ENCODE results near the gene RHOD. TPM values are rescaled to one million over a fixed set of nuclear protein-coding genes. Genes with fewer than 3 reads are reported as not detected.

The RHOD gene
- polyA plus RNA-seq, 1 experiment: 42.8 TPM

DNA sequence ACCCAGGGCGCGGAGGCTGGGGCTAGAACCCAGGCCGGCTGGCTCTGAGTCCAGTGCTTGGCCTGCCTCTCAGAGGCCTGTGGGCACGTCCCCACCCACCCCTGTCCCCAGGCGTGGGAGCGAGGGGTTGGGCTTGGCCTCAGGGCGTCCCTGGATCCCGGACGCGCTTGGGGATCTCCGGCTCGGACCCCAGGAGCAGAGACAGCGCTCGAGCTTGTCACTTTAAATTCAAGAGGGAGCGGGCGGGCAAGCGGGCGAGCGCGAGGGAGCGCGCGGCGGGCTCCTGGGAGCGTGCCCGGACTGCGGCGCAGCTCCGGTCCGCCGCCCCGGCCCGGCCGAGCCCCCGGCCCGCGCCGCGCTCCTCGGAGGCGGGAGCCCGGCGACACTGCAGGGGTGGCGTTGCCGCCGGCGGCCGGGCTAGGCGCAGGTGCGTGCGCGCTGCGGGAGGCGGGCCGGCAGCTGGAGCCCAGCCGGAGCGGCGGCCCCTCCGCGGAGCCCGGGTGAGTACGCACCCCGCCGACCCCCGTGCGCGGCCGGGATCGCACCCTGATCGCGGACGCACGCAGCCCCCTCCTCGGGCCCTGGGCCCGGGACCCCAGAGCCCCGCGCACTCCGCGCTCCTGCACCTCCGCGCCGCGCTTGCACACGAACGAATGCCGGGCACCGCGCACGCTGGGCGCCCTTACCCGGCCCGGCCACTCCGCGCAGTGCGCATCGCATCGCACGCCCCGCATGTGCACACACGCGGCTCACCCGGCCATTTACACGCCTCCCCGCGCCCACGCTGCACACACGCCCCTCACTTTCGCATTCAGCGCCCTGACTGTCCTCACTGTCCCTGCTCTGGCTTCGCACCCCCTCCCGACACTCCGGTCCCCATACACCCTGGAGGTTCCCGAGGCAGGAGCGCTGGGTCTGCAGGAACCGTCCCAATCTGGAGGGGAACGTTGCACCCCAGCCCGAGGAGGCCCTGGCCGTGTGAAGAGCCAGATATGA, 33.4 kb upstream of the RHOD start, which contains the start of gene SYT12:
Gene SYT12 (plus strand): TSS at position 174 of the 996 bp plus-strand sequence. CDS start 7,011 bp downstream, outside the sequence.
- Histone ChIP-seq H3K27me3 (ENCODE audit: control insufficient read depth, insufficient read depth, low read length) (peaks cover 13% of the 10 kb centered on the region), H3K36me3 (ENCODE audit: control insufficient read depth, insufficient read depth, low read length) (no peaks in the 10 kb centered on the region), H3K4me3 (ENCODE audit: low read depth, low read length) (peak within 1 kb of the TSS; percentile 28)
- CTCF ChIA-PET: interaction anchor here (0.6 to 1.2 kb wide), 3 partner anchors 10 to 26 kb away, joined by 3 to 4 read pairs (median 3); no protein-coding TSS in a partner anchor
- DNase-seq (ENCODE audit: low read depth): no peak
- POLR2A ChIA-PET: interaction anchor here (0.6 kb wide), 1 partner anchor 26 kb away, joined by 3 read pairs; no protein-coding TSS in a partner anchor
- TF ChIP-seq, protein P1, sequence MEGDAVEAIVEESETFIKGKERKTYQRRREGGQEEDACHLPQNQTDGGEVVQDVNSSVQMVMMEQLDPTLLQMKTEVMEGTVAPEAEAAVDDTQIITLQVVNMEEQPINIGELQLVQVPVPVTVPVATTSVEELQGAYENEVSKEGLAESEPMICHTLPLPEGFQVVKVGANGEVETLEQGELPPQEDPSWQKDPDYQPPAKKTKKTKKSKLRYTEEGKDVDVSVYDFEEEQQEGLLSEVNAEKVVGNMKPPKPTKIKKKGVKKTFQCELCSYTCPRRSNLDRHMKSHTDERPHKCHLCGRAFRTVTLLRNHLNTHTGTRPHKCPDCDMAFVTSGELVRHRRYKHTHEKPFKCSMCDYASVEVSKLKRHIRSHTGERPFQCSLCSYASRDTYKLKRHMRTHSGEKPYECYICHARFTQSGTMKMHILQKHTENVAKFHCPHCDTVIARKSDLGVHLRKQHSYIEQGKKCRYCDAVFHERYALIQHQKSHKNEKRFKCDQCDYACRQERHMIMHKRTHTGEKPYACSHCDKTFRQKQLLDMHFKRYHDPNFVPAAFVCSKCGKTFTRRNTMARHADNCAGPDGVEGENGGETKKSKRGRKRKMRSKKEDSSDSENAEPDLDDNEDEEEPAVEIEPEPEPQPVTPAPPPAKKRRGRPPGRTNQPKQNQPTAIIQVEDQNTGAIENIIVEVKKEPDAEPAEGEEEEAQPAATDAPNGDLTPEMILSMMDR (IDR thresholded peaks at IDR 0.05; ENCODE audit: insufficient read depth, low read depth, low read length): no peak

DNA sequence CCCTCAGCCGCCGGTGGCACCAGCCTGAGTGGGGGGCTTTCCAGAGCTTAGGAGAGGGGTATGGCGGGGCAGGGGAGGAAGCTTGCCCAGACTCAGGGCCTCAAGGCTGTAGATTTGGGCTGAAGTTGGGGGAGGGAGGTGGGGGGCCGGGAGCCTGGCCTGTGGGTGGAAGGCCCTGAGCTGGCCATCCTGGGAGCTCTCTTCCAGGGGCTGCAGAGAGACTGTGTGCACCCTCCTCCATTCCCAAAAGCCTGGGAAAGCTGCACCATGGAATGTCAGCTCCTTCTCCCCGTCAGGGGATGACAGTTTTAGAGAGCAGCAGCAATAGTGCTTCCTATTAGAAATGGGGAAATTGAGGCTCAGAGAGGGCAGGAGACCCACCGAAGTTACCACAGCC, 32.7 kb upstream of the RHOD start:
- ChIA-PET CTCF (interaction anchor here (1.3 to 1.6 kb wide), 2 partner anchors 26 to 48 kb away, joined by 3 to 4 read pairs; no protein-coding TSS in a partner anchor), POLR2A (no interaction called here)
- H3K27me3 ChIP-seq (ENCODE audit: control insufficient read depth, insufficient read depth, low read length): peaks cover 13% of the 10 kb centered on the region
- no peaks in the 10 kb centered on the region for H3K36me3 ChIP-seq (ENCODE audit: control insufficient read depth, insufficient read depth, low read length)
- H3K4me3 ChIP-seq (ENCODE audit: low read depth, low read length): no peak overlapping the region
- DNase-seq (ENCODE audit: low read depth): no peak
- TF ChIP-seq, protein P1 (IDR thresholded peaks at IDR 0.05; ENCODE audit: insufficient read depth, low read depth, low read length): no peak

DNA sequence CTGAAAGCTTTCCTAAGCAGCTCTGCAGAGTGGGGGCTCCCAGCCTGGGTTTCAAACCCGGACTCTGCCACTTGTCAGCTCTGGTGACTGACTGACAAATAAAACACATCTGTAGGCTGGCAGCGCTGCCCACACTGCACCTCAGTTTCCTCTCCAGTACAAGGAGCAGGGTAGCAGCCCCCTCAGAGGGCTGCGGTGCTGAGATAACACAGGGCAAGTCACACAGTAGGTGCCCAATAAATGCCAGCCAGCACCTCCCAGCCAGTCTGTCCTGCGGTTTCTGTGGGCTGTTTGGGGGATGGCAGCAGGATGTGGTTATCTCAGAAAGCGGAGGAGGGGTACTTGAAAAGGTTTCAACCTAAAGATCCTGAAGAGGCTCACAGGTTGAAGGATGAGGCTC, 32.2 kb upstream of the RHOD start:
- POLR2A ChIA-PET: no interaction called here
- Histone ChIP-seq H3K4me3 (ENCODE audit: low read depth, low read length) (no peak overlapping the region), H3K27me3 (ENCODE audit: control insufficient read depth, insufficient read depth, low read length) (peaks cover 13% of the 10 kb centered on the region), H3K36me3 (ENCODE audit: control insufficient read depth, insufficient read depth, low read length) (no peaks in the 10 kb centered on the region)
- TF ChIP-seq, protein P1 (IDR thresholded peaks at IDR 0.05; ENCODE audit: insufficient read depth, low read depth, low read length): no peak
- no peak for DNase-seq (ENCODE audit: low read depth)
- CTCF ChIA-PET: interaction anchor here (1.3 to 1.6 kb wide), 2 partner anchors 26 to 49 kb away, joined by 3 to 4 read pairs; no protein-coding TSS in a partner anchor

DNA sequence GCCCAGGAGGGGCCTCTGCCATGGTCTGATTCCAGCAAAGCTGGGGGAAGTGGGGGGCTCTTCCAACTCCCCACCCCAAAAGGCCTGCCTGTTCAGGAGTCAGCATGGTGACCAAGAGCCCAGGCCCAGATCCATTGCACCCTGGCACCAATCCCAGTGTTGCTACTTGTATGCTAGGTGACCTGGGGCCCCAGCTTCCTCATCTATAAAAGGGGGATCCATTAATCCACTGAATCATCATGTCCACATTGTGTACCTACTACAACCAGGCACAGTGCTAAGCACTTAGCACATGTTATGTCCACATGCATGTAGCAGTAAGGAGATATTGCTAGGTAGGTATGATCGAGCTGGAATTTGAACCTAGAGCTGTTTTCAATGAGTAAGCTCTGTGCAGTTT, 31.7 kb upstream of the RHOD start:
- ChIA-PET CTCF (interaction anchor here (1.3 to 1.6 kb wide), 2 partner anchors 25 to 49 kb away, joined by 3 to 4 read pairs; no protein-coding TSS in a partner anchor), POLR2A (no interaction called here)
- TF ChIP-seq, protein P1 (IDR thresholded peaks at IDR 0.05; ENCODE audit: insufficient read depth, low read depth, low read length): no peak
- no peak overlapping the region for H3K4me3 ChIP-seq (ENCODE audit: low read depth, low read length)
- no peaks in the 10 kb centered on the region for H3K36me3 ChIP-seq (ENCODE audit: control insufficient read depth, insufficient read depth, low read length)
- DNase-seq (ENCODE audit: low read depth): no peak
- peaks cover 15% of the 10 kb centered on the region for H3K27me3 ChIP-seq (ENCODE audit: control insufficient read depth, insufficient read depth, low read length)

DNA sequence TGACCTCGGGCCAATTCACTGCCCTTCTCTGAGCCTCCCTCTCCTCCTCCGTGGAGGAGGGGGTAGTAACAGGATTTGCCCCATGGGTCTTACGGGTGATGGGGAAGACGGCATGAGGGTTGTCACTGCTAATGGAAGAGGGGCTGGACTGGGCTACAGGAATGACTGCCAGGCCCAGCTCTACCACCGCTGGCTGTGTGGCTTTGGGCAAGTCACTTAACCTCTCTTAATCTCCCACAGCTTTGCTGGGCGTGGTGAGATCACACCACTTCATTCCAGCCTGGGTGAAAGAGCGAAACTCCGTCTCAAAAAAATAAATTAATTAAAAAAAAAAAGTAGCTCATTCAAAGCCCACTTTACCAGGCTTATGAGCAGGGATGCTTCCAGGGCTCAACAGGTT, 30.9 kb upstream of the RHOD start:
- TF ChIP-seq, protein P1 (IDR thresholded peaks at IDR 0.05; ENCODE audit: insufficient read depth, low read depth, low read length): no peak
- ChIA-PET CTCF (interaction anchor here (0.7 to 1.6 kb wide), 3 partner anchors 11 to 50 kb away, joined by 4 read pairs; no protein-coding TSS in a partner anchor), POLR2A (no interaction called here)
- no peak overlapping the region for H3K4me3 ChIP-seq (ENCODE audit: low read depth, low read length)
- no peak for DNase-seq (ENCODE audit: low read depth)
- peaks cover 15% of the 10 kb centered on the region for H3K27me3 ChIP-seq (ENCODE audit: control insufficient read depth, insufficient read depth, low read length)
- no peaks in the 10 kb centered on the region for H3K36me3 ChIP-seq (ENCODE audit: control insufficient read depth, insufficient read depth, low read length)

Measured in BJ (cell line).